GM21447 (cell line): Measurements from ENCODE around the gene FXN.
"Not testable (repeated sequence)": the region's sequence is repeated elsewhere in the genome, so short reads cannot be mapped to it uniquely, and the experiment has no call there.

Source experiments
- ATAC-seq: cut with Tn5 transposase; IDR thresholded peaks from one replicate; pipeline ENCODE4 v1.9.1; 2021; ENCODE audit not compliant: unreplicated experiment

FXN gene

DNA sequence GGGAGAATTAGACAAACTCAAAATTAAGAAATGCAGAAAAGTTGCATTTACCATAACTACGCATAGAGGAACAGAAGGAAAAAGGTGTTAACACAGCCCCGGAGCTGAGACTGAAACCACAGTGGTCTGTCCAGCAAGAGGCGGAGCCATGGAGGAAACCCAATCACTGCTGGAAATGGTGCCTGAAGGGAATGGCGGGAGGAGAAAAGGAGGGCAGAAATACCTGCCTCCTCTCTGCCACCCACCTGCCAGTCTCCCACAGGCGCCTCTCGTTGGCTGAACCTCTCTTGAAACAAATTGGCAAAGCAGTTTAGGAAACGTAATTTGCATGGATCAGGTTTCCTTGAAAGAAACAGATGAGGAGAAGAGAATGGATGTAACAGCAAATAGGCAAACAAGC lies 11.9 kb upstream of the FXN start:
- no peak for ATAC-seq

DNA sequence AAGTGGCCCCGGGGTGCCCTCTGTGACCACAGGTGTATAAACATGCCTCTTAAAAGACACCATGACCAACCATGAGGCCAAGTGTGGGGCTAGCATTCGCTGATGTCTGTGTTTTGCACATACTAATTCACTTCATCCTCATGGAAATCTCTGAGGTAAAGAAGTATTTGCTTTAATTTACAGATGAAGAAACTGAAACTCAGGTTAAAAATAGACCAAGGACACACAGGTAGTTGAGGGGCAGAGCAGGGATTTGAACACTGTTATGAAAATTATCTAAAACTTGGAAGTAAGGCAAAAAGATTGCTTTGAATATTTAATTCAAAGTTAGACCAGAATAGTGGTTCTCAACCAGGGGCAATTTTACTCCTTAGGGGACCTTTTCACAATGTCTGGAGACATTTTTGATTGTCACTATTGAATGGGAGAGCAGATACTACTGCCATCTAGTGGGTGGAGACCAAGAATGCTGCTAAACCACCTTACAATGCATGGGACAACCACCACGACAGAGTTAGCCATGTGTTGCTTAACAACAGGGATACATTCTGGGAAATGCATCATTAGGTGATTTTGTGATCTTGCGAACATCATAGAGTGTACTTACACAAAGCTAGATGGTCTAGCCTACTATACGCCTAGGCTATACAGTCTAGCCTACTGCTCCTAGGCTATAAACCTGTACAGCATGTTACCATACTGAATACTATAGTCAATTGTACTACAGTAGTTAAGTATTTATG lies 8.0 kb upstream of the FXN start:
- ATAC-seq = peak; percentile 87

DNA sequence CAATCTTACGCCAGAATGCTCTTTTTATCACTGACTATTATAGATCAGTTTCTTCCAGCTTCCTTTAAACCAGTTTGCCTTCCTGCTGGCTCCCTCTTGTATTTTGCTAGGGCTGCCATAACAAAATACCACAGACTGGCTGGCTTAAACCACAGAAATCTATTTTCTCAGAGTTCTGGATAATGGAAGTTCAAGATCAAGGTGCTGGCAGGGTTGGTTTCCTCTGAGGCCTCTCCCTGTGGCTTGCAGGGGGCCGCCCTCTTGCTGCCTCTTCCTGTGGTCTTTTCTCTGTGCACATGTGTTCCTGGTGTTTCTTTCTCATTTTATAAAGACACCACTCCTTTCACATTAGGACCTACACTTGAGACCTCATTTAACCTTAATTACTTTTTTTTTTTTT lies 6.8 kb upstream of the FXN start:
- no peak for ATAC-seq

DNA sequence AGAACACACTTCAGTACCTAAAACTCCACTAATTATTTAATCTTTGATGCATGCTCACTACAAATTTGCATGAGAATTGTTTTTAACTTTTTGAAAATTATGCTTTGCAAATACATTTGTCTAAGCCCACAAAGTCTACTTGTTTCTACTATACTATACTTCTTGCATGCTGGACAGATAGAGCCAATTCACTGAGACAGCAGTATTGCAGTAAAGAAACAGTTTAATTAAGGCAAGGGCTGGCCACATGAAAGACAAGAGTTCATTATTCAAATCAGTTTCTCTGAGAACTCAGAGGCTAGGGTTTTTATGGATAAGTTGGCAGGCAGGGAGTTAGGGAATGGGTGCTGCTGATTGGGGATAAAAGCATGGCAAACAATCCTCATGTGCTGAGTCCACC lies 6.0 kb upstream of the FXN start:
- ATAC-seq = no peak

DNA sequence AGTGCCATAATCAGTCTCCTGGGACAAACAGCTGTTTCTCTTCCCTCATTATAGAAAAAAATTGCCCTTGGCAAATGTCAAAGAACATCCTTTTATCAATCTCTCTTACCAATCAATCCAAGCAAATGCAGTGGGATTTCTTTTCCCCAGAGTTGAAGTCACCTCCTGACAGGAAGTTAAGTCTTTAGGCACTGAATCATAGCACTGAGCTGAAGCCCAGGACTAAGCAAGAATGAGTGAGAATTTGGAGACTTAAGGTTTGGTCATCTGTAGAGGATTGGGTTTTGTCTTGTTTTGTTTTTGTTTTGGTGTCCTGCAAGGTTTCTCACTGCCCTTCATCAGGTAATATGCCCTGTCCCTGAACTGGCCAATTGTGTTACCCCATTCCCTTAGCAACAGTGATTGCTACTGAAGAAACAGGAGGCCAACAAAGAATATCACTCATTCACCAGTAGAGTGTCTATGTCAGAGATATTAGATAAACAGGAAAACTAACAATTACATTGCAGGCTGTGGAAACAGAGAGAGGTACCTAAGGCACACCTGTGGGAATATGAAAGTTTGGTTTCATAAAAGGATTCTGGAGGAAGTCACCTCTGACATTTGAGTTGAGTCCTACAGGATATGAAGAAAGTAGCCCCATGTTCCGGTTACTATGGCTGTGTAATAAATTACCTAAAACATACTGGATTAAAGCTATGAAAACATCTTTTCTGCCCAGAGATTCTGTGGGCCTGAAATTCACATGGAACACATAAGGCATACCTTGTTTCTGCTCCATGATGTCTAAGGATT lies 4.5 kb upstream of the FXN start:
- ATAC-seq = no peak

DNA sequence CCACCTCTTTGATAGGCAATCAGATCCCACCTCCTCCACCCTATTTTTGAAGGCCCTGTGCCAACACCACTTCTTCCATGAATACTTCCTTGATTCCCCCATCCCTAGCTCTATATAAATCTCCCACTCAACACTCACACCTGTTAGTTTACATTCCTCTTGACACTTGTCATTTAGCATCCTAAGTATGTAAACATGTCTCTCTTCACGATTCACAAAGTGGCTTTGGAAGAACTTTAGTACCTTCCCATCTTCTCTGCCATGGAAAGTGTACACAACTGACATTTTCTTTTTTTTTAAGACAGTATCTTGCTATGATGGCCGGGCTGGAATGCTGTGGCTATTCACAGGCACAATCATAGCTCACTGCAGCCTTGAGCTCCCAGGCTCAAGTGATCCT lies 1.5 kb upstream of the FXN start:
- no peak for ATAC-seq

DNA sequence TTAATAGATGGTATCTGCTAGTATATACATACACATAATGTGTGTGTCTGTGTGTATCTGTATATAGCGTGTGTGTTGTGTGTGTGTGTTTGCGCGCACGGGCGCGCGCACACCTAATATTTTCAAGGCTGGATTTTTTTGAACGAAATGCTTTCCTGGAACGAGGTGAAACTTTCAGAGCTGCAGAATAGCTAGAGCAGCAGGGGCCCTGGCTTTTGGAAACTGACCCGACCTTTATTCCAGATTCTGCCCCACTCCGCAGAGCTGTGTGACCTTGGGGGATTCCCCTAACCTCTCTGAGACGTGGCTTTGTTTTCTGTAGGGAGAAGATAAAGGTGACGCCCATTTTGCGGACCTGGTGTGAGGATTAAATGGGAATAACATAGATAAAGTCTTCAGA lies 757 bp downstream of the FXN start:
- peak; percentile 40 for ATAC-seq

DNA sequence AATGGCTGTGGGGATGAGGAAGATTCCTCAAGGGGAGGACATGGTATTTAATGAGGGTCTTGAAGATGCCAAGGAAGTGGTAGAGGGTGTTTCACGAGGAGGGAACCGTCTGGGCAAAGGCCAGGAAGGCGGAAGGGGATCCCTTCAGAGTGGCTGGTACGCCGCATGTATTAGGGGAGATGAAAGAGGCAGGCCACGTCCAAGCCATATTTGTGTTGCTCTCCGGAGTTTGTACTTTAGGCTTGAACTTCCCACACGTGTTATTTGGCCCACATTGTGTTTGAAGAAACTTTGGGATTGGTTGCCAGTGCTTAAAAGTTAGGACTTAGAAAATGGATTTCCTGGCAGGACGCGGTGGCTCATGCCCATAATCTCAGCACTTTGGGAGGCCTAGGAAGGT lies 1.2 kb downstream of the FXN start:
- no peak for ATAC-seq

DNA sequence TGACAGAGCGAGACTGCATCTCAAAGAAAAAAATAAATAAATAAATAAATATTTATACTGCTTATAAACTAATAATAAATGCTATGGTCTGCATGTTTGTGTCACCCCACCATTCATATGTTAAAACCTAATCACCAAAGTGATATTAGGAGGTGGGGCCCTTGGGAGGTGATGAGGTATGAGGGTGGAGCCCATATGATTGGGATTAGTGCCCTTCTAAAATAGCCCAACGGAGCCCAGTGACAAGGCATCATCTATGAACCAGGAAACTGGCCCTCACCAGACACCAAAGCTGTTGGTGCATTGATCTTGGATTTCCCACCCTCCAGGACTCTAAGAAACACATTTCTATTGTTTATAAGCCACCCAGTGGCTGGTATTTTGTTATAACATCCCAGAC lies 5.1 kb downstream of the FXN start:
- ATAC-seq = no peak

DNA sequence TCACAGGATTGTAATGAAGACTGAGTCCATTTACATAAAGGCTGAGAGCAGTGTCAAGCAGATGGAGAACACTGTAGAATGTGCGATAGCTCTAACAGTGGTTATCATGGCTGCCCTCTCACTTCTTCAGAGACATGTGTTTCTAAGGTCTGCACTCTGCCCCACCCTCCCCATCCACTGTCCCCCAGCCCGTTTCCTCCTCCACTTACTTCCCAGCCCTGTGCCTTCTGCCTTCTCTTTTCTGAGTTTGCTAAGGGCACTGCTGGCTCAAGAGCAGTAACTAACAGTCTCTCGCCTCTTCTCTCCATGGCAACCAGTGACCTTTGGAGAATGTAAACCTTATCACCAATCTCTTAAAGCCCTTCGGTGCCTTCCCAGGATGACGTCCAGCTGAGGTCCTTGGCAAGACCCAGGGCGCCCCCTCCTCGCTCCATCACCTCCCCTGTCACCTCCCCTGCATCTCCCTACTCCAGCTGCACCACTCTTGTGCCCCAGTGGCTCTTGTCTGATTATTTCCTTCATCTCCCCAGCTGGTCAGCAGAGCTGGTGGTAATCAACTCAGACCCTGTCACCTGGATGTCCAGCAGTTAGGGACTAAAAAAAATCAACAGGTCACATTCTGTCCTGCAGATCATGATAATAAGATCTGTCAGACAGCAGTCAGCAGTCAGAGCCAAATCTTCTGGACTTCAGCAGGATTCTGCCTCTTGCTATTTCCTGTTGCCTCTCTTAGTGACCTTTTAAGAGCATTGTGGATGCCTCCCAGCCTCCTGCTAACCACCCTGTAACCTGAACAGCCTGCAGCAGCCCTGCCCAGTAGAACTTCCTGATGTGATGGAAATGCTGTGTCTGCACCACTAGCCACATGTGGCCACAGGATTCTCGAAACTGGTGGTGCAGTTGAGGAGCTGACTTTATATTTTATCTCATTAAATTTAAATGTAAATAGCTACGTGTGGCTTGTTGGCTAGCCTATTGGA lies 9.0 kb downstream of the FXN start:
- no peak for ATAC-seq

DNA sequence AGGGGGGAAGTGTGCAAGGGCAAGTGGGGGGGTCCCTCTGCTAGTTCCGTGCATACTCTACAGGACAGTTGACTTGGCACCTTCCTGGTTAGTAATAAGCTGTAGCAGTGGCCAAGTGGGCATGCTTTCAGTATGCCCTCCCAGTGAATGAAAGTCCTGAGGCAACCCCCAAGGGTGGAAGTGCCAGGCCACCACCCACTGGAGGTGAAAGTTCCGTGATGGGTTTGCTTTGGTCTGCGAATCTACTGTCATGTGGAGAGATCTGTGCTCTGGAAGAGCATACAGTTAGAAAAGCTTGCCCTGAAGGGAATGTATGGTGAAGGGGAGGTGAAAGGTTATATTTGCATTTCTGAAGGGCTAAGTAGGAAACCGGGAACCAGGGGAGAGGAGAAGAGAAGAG lies 10.3 kb downstream of the FXN start:
- no peak for ATAC-seq

DNA sequence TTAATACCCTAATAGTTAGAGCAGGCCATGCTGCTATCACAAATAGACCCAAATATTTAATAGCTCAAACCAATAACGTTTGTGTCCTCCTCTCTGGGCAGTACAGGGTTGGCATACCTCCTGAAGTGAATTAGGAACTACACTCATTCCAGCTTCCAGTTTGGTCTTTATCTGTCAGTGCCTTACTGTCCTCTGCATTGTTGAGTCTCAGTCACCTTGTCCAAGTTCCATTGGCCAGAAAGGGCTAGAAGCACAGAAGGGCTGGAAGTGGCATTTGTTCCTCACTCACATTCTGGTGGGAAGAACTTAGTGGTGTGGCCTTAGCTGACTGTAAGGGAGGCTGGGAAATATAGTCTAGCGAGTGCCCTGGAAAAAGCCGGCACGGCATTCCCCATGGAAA lies 11.2 kb downstream of the FXN start:
- ATAC-seq = no peak

DNA sequence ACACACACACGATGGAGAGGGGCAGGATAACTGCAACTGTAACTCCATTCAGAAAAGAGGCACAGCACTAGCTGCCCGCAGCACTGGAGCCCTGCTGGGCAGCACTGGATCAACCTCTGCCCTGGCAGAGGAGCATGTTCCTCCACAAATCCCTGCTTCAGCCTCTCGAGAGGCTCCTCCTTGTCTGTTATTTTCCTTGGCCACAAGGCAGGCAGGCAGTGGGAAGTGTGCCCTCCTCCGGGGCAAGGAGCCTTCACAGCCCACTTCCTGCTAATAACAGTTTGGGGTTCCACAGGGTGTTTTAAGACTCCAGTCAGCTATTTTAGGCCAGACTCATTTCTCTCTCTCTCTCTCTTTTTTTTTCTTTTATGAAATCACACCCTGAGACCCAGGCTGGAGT lies 11.8 kb downstream of the FXN start:
- no peak for ATAC-seq

DNA sequence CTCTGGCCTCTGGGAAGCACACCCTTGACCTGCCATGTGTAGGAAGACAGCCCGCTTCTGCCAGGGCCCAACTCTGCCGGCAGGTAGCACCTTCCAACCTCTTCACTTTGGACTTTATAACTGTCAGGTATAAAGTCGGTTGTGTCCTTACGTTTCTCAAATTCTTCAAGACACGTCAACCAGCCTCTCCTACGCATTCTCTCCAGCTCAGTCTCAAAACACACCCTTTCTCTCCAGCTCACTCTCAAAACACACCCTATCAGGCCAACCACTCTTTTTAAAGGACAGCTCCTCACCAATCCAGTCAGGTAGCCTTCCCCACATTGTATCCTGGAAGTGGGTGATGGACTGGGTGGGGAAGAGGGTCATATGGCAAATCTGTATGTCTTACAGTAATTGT lies 13.5 kb downstream of the FXN start:
- no peak for ATAC-seq

DNA sequence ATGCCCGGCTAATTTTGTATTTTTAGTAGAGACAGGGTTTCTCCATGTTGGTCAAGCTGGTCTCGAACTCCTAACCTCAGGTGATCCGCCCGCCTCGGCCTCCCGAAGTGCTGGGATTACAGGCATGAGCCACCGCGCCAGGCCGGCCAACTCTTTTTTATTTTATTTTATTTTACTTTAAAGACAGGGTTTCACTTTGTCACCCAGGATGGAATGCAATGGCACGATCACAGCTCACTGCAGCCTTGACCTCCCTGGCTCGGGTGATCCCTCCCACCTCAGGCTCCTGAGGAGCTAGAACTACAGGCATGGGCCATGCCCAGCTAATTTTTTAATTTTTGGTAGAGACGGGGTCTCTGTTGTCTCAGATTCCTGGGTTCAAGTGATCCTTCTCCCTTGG lies 15.4 kb downstream of the FXN start:
- not testable (repeated sequence) for ATAC-seq

DNA sequence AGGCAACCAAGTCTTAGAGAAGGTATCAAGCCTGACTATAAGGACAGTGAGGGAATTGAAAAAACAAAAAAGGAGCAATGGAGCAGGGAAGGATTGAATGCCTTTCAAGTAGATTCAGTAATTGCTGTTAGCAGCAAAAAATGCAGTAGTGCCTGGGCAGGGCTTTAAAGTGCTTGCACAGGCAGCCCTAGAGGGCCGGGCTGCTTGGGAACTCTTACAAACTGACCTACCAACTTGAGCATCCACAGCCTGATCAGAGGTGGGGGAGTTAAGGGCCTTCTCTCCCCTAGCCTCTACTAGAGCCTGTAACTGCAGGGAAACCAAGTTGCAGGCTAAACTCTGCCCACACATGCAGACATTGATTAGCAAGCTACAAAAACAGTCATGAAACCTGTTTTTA lies 19.4 kb downstream of the FXN start:
- ATAC-seq = no peak

DNA sequence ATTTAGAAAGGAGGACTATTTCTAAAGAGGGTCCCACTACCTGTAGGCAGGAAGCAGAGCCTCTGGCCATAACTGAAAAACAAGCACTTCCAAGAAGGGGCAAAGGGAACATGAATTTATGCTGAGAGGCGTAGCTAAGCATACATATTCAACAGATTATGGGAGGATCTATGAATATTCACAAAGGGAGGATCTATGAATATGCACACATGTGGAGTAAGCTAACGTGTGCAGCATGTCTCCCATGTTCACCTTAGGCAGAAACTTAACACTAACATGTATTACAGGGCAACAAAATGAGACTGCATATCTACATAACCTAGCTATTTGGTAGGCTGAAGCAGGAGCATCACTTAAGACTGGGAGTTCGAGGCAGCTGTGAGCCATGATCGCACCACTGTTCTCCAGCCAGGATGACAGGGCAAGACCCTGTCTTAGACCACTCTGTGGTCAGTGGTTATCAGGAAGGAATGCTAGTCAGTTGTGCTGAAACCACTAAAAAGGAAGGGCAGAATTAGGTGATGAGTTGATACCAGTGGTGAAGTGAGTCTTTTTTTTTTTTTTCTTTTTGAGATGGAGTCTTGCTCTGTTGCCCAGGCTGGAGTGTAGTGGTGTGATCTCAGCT lies 20.8 kb downstream of the FXN start:
- ATAC-seq = no peak

DNA sequence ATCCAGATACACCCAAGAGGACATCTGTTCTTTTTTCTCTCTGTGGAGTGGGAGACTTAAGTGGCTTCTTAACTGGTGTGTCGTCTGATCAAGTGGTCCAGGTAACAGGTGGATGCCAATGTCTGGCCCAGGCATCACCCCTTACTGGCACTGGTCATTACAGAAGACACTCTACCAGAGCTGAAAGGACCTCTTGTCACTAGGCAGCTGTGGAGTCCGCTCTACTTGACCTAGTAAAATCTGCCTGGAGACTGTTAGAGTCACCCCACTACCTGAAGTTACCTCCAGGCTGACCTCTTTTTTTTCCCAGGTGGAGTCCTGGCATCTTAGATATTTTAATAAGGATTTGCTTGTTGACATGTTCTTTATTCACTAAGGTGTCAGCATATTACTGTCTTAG lies 22.5 kb downstream of the FXN start:
- ATAC-seq = no peak

DNA sequence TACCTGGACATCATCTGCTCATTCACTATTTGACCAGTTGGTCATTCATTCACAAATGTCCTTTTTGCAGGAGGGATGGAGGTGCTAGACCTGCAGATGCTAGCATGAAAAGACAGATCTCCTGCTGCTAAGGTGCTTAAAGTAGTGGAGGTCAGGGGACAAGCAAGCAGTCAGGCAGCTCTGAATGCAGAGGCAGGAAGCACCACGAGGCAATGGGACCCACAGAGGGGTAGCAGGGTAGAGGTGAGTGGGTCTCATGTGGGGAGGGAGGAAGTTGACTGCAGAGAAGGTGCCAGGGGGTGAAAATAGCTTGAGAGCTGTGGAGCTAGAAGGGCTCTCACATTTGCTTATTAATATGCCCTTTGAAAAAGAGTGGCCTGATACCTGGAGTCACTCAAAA lies 25.2 kb downstream of the FXN start:
- ATAC-seq = no peak

DNA sequence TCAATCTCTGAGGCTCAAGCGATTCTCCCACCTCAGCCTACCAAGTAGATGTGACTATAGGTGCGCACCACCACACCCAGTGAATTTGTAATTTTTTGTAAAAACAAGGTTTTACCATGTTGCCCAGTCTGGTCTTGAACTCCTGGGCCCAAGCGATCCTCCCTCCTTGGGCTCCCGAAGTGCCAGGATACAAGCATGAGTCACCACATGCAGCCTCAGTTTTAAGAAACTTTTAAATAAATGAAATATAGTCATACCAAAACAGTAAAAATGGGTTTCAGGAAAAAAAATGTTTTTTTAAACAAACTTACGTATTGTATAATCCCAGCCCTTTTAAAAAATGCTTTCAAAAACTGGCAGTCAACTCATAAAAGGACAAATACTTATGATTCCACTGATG lies 26.6 kb downstream of the FXN start:
- ATAC-seq = no peak

DNA sequence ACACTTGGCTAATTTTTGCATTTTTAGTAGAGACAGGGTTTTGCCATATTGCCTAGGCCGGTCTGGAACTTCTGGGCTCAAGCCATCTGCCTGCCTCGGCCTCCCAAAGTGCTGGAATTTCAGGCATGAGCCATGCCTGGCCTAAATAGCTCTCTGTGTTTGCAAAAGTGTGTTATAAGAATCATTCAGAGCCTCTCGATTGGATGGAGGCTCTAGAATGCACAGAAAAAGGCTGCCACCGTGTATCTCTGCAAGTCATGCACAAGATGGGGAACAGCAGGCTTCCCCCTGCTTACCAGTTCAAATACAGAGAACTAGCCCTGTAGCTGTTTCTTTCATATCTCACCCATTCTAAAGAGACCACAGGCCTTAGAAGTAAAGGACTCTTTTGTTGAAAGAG lies 28.3 kb downstream of the FXN start:
- no peak for ATAC-seq
